GM12878 (cell line): ENCODE results near the gene USP50. TPM values are rescaled to one million over a fixed set of nuclear protein-coding genes. Genes with fewer than 3 reads are reported as not detected.

Experiments used
- ATAC-seq: fragments of 200-7000 bp; cut with Tn5 transposase; 3 replicates; pipeline ENCODE4 v1.9.1; 2020; ENCODE audit warnings: mild to moderate bottlenecking, moderate library complexity
- BruUV-seq: library from RNA; stranded (reverse); fragments of 400-500 nt; replicated peaks from 2 replicates; lab custom pipeline; 2021; lab: Mats Ljungman, UMichigan
- CTCF ChIA-PET: fragments of 300-600 bp; sonication (Branson Sonifier 250); formaldehyde crosslinking; extraction: SDS; loops from one replicate; lab custom pipeline; 2021; ENCODE audit warnings: inconsistent platforms; lab: Yijun Ruan, JAX
- POLR2A ChIA-PET: fragments of 350-600 bp; formaldehyde crosslinking; extraction: SDS; loops from one replicate; lab custom pipeline; 2021; ENCODE audit warnings: inconsistent platforms; lab: Charles Lee
- RAD21 ChIA-PET: fragments of 300-600 bp; sonication (Branson Sonifier 250); formaldehyde crosslinking; loops from one replicate; lab custom pipeline; 2023; ENCODE audit warnings: antibody characterized with exemption; ENCODE audit not compliant: unreplicated experiment; lab: Charles Lee
- SMC1A ChIA-PET: fragments of 300-600 bp; sonication (Branson Sonifier 250); formaldehyde crosslinking; loops from one replicate; lab custom pipeline; 2023; ENCODE audit not compliant: unreplicated experiment, uncharacterized antibody; lab: Charles Lee
- DNase-seq: peaks from one replicate; pipeline ENCODE4 v3.0.0-alpha.2; 2011; ENCODE audit warnings: low read depth, low spot score
- FAIRE-seq: peaks from 3 replicates; lab custom pipeline; 2011; peaks lifted over from hg19 to GRCh38; lab: Jason Lieb, UNC
- H2AFZ ChIP-seq: 2 replicates; pipeline ENCODE4 v1.6.0; 2011; ENCODE audit warnings: low read depth, low read length, control low read depth; ENCODE audit not compliant: control insufficient read depth
- H3K27ac ChIP-seq: 2 replicates; pipeline ENCODE4 v1.5.1; 2011; ENCODE audit warnings: control low read depth; ENCODE audit not compliant: control insufficient read depth, insufficient read depth
- H3K27me3 ChIP-seq, 2 experiments: replicated peaks in 1 of 2; 2 replicates each; pipeline versions ENCODE4 v1.6.0 to v1.6.1; 2011; ENCODE audit warnings: low read length in 1 of 2; ENCODE audit not compliant: control insufficient read depth in 2 of 2, insufficient read depth in 2 of 2
- H3K36me3 ChIP-seq, 2 experiments: 2 replicates each; pipeline ENCODE4 v1.5.1; 2011; ENCODE audit warnings: low read length in 1 of 2; ENCODE audit not compliant: control insufficient read depth in 2 of 2, insufficient read depth in 2 of 2
- H3K4me1 ChIP-seq: 2 replicates; pipeline ENCODE4 v1.6.1; 2011; ENCODE audit warnings: mild to moderate bottlenecking, low read length, moderate library complexity, mixed read lengths; ENCODE audit not compliant: control insufficient read depth, insufficient read depth
- H3K4me2 ChIP-seq: 2 replicates; pipeline ENCODE4 v1.6.0; 2011; ENCODE audit warnings: control low read depth; ENCODE audit not compliant: control insufficient read depth, insufficient read depth
- H3K4me3 ChIP-seq: fragments of 200-600 bp; sonication (generic); 2 replicates; pipeline ENCODE4 v1.5.1; 2016
- H3K79me2 ChIP-seq: 2 replicates; pipeline ENCODE4 v1.6.0; 2011; ENCODE audit warnings: low read length; ENCODE audit not compliant: control insufficient read depth, insufficient read depth
- H3K9ac ChIP-seq: 2 replicates; pipeline ENCODE4 v1.8.0; 2011; ENCODE audit warnings: low read length, control low read depth, mixed read lengths; ENCODE audit not compliant: control insufficient read depth, insufficient read depth
- H3K9me3 ChIP-seq: replicated peaks from 3 replicates; pipeline ENCODE4 v1.5.1; 2011; ENCODE audit warnings: mild to moderate bottlenecking, low read length; ENCODE audit not compliant: control insufficient read depth, insufficient read depth
- H4K20me1 ChIP-seq: 2 replicates; pipeline ENCODE4 v1.6.0; 2011; ENCODE audit not compliant: control insufficient read depth, insufficient read depth
- BHLHE40 ChIP-seq, 2 experiments: fragments of 450-650 bp in 1 of 2; IDR thresholded peaks; 2 replicates each; pipeline ENCODE4 v1.6.1; 2011 to 2017; ENCODE audit warnings: low read depth in 2 of 2, borderline replicate concordance in 1 of 2, improper control_type of control experiment in 1 of 2, low read length in 1 of 2, mild to moderate bottlenecking in 1 of 2
- JUND ChIP-seq: IDR thresholded peaks from 2 replicates; pipeline ENCODE4 v1.6.1; 2012; ENCODE audit warnings: low read depth, mild to moderate bottlenecking, low read length, improper control_type of control experiment, moderate library complexity
- SPI1 ChIP-seq: IDR thresholded peaks from 2 replicates; pipeline ENCODE4 v1.6.1; 2011; ENCODE audit warnings: low read depth, mild to moderate bottlenecking, low read length, moderate library complexity, borderline replicate concordance; ENCODE audit not compliant: insufficient read depth
- SREBF1 ChIP-seq: IDR thresholded peaks from 2 replicates; pipeline ENCODE4 v1.6.1; 2012; ENCODE audit warnings: mild to moderate bottlenecking, low read length
- TCF3 ChIP-seq: IDR thresholded peaks from 2 replicates; pipeline ENCODE4 v1.6.1; 2012; ENCODE audit warnings: low read depth, mild to moderate bottlenecking, low read length, borderline replicate concordance; ENCODE audit not compliant: insufficient read depth
- ZNF207 ChIP-seq: fragments of 450-650 bp; IDR thresholded peaks from 2 replicates; pipeline ENCODE4 v1.6.1; 2014; ENCODE audit warnings: antibody characterized with exemption, mild to moderate bottlenecking, borderline replicate concordance
- ZNF24 ChIP-seq: fragments of 450-650 bp; IDR thresholded peaks from 2 replicates; pipeline ENCODE4 v1.6.1; 2017; ENCODE audit warnings: antibody characterized with exemption, mild to moderate bottlenecking
- ZNF384 ChIP-seq: IDR thresholded peaks from 2 replicates; pipeline ENCODE4 v1.6.1; 2012; ENCODE audit warnings: low read depth, mild to moderate bottlenecking, low read length, improper control_type of control experiment, borderline replicate concordance
- WGBS: methylation state at CpG from one replicate; pipeline ENCODE4 v1.1.6; 2016; ENCODE audit warnings: low lambda C conversion rate; ENCODE audit not compliant: insufficient replicate concordance, insufficient coverage; ENCODE audit errors: missing lambda C conversion rate; 5-methylcytosine and 5-hydroxymethylcytosine counted together
- in situ Hi-C: fragments of 300-500 bp; cut with MboI; formaldehyde crosslinking; loops from 9 replicates; pipeline ENCODE4 v1.14.3; 2018; ENCODE audit warnings: mixed read lengths
- intact Hi-C: fragments of 100-400 bp; cut with micrococcal nuclease; formaldehyde crosslinking; loops from one replicate; pipeline ENCODE4 v1.14.2; 2022; ENCODE audit not compliant: unreplicated experiment
- polyA plus RNA-seq, 11 experiments: library from polyadenylated mRNA; depleted of rRNA in 4 of 11; unstranded in 6 of 11; stranded (reverse) in 5 of 11; fragments of >200 nt; fragmentation: Nextera tagmentation in 4 of 11; fragmentation: Illumina TruSeq in 1 of 11; extraction: Ambion mirVana in 4 of 11; extraction: Trizol in 1 of 11; gene quantifications; 1 replicate in 1 of 11; 2 replicates in 10 of 11; pipeline versions ENCODE4 v1.2.1 to v1.2.3, GENCODE V29; 2011 to 2016; ENCODE audit warnings: inconsistent platforms in 2 of 11, missing spikeins in 2 of 11, low read depth in 1 of 11
- total RNA-seq, 4 experiments: library from RNA; depleted of rRNA in 3 of 4; stranded (reverse); fragments of >200 nt in 3 of 4; fragmentation: Illumina TruSeq in 1 of 4; extraction: Trizol in 1 of 4; gene quantifications; 2 replicates each; pipeline versions ENCODE4 v1.2.1 to v1.2.3, GENCODE V29; 2013 to 2021
- TF ChIP-seq, protein P1 (sequence below): fragments of 150-350 bp; IDR thresholded peaks from 2 replicates; pipeline ENCODE4 v1.6.1; 2016; ENCODE audit warnings: low read depth, low read length

USP50 gene
- total and polyA plus RNA-seq, 10 of the 15 experiments (the other 5 are each of a cell fraction or from before 2014, with no cell fraction given) = 0.15 to 0.21 (median 0.19) TPM; not detected in 7

DNA sequence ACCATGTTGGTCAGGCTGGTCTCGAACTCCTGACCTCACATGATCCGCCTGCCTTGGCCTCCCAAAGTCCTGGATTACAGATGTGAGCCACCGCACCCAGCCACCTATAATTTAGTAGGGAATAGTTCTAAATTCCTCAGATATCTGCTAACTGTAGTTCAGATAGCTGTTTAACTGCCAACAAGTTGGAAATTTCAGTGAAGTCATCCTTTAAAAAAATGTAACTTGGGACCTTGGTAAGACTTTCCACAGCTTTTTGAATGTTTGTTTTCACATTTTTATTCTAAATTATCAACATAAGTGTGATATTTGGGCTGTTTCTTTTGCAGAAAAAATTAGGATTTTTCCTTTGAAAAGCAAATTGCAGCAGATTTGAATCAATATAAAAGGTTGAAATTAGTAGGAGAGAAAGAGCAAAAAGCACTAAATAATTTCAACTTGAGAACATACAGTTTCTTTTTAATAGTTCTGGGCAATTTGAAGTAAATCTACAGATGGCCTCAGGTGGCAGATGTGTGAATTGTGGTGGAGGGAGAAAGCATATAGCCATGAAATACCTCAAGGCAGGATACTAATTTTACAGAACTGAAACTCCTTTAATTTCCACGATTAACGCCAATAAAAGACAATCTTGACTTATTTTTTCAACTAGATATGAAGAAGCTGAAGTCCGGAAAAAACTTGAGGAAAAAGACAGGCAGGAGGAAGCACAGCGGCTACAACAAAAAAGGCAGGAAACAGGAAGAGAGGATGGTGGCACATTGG is 87.9 kb downstream of the USP50 start:
- DNase-seq (no peak), ATAC-seq (no peak), FAIRE-seq (no peak)
- H3K27ac ChIP-seq = no peak overlapping the region
- no peaks in the 10 kb centered on the region for H3K27me3 ChIP-seq
- peaks cover 1% of the 10 kb centered on the region for H3K4me1 ChIP-seq
- in situ Hi-C loops = no loop called here
- peaks cover 4 to 33% of the 10 kb centered on the region in 2 experiments for H3K36me3 ChIP-seq
- H3K9ac ChIP-seq = no peak overlapping the region
- 88% methylated on average over 7 of the region's 7 CpGs for WGBS
- no TSS peak for BruUV-seq
- POLR2A ChIA-PET = no interaction called here
- H3K4me2 ChIP-seq = no peak overlapping the region
- no peaks in the 10 kb centered on the region for H4K20me1 ChIP-seq
- CTCF ChIA-PET = interaction anchor here (1.0 kb wide), 1 partner anchor 102 kb away, joined by 3 read pairs; no protein-coding TSS in a partner anchor
- SMC1A ChIA-PET = interaction anchor here (0.7 to 1.1 kb wide), 2 partner anchors 13 to 116 kb away, joined by 3 to 4 read pairs; no protein-coding TSS in a partner anchor
- TF ChIP-seq SPI1 = peak; percentile 61; the same call in 1 of the 2 replicates
- no peak for TF ChIP-seq ZNF384
- H3K9me3 ChIP-seq = no peaks in the 10 kb centered on the region
- intact Hi-C loops = no loop called here
- H2AFZ ChIP-seq = no peak overlapping the region
- H3K79me2 ChIP-seq = no peaks in the 10 kb centered on the region
- RAD21 ChIA-PET = no interaction called here
- H3K4me3 ChIP-seq = no peak overlapping the region

DNA sequence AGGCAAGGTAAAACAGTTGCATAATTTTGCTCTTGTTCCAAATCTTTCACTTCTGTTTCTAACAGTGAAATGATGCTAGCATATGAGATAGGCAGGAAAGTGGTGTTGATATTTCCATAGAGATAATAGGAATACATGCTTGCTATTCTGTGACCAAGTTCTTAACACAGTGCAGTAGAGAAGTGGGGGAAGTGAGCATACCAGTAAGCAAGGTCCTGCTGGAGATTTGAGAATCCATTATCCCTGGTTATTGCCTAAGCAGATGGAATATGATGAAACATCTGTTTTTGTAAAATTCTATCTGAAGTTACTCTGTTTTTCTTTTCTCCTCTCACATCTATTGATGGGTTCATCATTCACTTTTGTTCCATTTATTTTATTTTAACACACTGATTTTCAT is 93.5 kb downstream of the USP50 start:
- Histone ChIP-seq H3K4me2 (no peak overlapping the region), H3K27me3 (no peaks in the 10 kb centered on the region), H2AFZ (no peak overlapping the region), H3K9me3 (no peaks in the 10 kb centered on the region), H3K4me3 (no peak overlapping the region), H3K4me1 (no peaks in the 10 kb centered on the region; the same call in 1 of the 2 replicates), H4K20me1 (no peaks in the 10 kb centered on the region), H3K79me2 (no peaks in the 10 kb centered on the region; the same call in 1 of the 2 replicates), H3K9ac (no peak overlapping the region), H3K36me3 (peaks cover 0 to 19% of the 10 kb centered on the region in 2 experiments; a peak in 3 of 4 replicates), H3K27ac (no peak overlapping the region)
- SMC1A ChIA-PET = no interaction called here
- no TSS peak for BruUV-seq
- DNase-seq (no peak), ATAC-seq (no peak), FAIRE-seq (no peak)
- intact Hi-C loops = no loop called here
- RAD21 ChIA-PET = no interaction called here
- CTCF ChIA-PET = no interaction called here
- in situ Hi-C loops = no loop called here
- POLR2A ChIA-PET = interaction anchor here (0.6 to 0.7 kb wide), 2 partner anchors 77 to 214 kb away, joined by 3 to 6 read pairs; no protein-coding TSS in a partner anchor
- TF ChIP-seq BHLHE40 (IDR thresholded peaks at IDR 0.05; ENCODE audit: borderline replicate concordance in 1 of 2, low read depth in 2 of 2, low read length in 1 of 2) (no peak), ZNF24 (no peak), SREBF1 (no peak), TCF3 (no peak), ZNF207 (no peak), JUND (no peak)
- TF ChIP-seq, protein P1, sequence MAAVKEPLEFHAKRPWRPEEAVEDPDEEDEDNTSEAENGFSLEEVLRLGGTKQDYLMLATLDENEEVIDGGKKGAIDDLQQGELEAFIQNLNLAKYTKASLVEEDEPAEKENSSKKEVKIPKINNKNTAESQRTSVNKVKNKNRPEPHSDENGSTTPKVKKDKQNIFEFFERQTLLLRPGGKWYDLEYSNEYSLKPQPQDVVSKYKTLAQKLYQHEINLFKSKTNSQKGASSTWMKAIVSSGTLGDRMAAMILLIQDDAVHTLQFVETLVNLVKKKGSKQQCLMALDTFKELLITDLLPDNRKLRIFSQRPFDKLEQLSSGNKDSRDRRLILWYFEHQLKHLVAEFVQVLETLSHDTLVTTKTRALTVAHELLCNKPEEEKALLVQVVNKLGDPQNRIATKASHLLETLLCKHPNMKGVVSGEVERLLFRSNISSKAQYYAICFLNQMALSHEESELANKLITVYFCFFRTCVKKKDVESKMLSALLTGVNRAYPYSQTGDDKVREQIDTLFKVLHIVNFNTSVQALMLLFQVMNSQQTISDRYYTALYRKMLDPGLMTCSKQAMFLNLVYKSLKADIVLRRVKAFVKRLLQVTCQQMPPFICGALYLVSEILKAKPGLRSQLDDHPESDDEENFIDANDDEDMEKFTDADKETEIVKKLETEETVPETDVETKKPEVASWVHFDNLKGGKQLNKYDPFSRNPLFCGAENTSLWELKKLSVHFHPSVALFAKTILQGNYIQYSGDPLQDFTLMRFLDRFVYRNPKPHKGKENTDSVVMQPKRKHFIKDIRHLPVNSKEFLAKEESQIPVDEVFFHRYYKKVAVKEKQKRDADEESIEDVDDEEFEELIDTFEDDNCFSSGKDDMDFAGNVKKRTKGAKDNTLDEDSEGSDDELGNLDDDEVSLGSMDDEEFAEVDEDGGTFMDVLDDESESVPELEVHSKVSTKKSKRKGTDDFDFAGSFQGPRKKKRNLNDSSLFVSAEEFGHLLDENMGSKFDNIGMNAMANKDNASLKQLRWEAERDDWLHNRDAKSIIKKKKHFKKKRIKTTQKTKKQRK = no peak
